Measurements from ENCODE around the gene RCVRN.

The RCVRN gene

DNA sequence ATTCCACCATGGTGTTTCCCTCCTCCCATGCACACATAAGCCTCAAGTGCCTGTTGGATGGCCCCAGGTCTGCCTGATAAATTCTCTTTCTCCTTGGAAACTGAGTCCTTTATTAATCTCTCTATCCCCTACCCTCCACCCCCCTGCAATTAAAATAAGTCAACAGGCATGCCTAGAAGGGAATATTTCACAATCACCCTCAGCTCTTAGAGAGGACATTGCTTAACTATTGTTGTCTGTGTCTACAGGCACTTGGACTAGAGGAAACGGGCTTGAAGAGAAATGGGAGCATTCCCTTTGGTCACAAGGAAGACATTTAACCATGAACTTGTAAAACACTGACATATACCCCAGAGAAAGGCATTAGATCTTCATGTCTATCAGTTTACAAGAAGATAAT is 39.5 kb downstream of the RCVRN start:
- TF ChIP-seq, protein P1, sequence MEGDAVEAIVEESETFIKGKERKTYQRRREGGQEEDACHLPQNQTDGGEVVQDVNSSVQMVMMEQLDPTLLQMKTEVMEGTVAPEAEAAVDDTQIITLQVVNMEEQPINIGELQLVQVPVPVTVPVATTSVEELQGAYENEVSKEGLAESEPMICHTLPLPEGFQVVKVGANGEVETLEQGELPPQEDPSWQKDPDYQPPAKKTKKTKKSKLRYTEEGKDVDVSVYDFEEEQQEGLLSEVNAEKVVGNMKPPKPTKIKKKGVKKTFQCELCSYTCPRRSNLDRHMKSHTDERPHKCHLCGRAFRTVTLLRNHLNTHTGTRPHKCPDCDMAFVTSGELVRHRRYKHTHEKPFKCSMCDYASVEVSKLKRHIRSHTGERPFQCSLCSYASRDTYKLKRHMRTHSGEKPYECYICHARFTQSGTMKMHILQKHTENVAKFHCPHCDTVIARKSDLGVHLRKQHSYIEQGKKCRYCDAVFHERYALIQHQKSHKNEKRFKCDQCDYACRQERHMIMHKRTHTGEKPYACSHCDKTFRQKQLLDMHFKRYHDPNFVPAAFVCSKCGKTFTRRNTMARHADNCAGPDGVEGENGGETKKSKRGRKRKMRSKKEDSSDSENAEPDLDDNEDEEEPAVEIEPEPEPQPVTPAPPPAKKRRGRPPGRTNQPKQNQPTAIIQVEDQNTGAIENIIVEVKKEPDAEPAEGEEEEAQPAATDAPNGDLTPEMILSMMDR (conservative IDR thresholded peaks at IDR 0.05): no peak
- H3K27ac ChIP-seq: no peak overlapping the region

DNA sequence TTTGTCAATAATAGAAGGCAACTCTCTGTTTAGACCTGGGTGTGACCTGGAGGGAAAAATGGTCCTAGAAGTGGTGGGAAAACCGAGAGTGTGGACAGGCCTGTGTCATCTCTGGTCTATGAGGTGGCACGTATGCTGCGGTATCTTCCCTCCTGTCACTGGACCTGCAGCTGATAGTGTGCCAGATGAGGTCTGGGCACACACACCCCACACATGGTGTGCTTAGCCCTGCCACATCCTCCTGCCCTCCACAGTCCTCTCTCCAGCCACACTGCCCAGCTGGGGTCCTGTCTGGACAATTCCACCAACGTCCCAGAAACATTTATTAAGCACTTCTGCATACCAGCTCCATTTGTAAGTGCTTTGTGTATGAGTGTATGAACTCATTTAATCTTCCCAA is 42.1 kb downstream of the RCVRN start:
- no peak overlapping the region for H3K27ac ChIP-seq
- TF ChIP-seq, protein P1 (conservative IDR thresholded peaks at IDR 0.05): no peak

DNA sequence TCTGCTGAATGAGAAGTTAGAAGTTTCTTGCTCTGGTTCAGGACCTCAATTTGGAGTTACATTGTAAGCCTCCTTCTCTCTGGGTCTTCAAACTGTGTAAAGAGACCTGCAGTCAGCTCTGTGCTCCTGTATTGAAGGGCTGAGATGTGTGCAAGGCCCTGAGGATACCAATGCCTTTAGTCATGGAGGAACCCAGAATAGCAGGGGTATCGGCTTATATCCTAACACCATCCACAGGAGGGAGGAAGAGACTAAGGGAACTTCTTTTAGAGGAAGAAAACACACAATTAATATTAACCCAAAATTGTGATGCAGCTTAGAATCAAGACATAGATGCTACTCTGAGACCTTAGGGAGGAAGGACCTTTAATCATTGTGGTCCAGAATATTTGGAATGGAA is 42.9 kb downstream of the RCVRN start:
- TF ChIP-seq, protein P1 (conservative IDR thresholded peaks at IDR 0.05): no peak
- H3K27ac ChIP-seq: no peak overlapping the region

DNA sequence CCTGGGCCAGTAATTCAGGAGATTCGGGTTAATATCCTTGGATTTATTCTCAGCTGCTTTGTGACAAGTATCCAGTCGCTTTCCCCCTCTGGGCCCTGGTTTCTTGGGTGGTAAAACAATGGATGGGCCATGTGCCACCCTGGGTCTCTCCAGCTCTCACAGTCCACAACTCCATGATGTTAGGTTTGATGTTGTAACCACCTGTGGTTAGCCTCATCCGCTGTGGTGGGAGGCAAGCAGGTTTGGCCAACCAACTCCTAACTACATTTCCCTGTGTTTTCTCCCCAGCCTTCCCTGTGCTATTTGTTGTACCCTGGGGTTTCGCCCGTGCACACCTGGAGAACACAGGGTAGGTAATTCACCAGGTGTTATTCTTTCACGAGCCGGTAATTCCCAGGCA is 44.2 kb downstream of the RCVRN start:
- no peak overlapping the region for H3K27ac ChIP-seq
- TF ChIP-seq, protein P1 (conservative IDR thresholded peaks at IDR 0.05): no peak

DNA sequence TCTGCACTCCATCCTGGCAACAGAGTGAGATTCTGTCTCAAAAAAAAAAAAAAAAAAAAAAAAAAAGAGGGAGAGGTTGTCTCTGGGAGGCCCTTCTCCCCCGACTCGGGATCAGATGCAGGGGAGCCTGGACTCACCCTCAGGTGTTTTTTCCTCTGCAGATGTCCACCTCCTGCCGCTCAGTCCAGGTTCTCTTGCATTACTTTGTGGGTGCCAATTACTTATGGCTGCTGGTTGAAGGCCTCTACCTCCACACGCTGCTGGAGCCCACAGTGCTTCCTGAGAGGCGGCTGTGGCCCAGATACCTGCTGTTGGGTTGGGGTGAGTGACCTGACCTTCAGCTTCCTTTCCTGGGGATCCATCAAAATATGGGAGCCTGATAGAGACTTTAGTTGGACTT is 45.3 kb downstream of the RCVRN start:
- TF ChIP-seq, protein P1 (conservative IDR thresholded peaks at IDR 0.05): no peak

DNA sequence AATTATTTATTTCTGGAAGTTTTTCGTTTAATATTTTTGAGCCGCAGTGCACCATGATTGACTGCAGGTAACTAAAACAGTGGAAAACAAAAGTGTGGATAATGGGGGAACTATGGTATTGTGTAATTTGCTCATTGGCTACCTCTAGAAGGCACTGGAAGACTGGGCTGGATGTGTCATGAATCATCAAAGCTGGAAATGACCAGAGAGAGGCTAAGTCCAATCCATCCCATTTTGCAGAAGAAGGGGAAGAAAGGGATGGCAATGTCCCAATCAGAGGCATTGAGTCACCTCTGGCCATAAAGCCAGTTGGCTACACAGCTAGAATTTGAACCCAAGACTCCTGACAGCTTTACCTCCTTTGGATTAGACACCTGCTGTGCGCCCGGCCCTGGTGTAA is 50.0 kb downstream of the RCVRN start:
- H3K27ac ChIP-seq: no peak overlapping the region
- TF ChIP-seq, protein P1 (conservative IDR thresholded peaks at IDR 0.05): no peak

More for the DNA sequence above, 45.3 kb downstream of the RCVRN start:
- H3K27ac ChIP-seq: no peak overlapping the region

DNA sequence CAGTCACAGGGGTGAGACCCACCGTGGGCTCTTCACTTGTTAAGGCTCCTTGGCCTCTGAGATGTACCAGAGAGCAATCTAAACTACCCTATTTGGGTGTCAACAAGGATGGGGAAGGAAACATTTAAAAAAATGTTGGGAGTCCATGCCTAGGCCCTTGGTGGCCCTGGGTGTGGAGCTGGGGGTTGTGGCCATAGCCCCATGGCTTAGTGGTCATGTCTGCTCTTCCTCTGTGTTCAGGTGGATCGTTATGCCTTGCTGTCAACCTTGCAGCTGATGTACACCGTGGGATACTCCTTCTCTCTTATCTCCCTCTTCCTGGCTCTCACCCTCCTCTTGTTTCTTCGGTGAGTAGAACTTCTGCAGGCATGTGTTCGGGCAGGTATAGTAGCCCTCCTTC is 50.8 kb downstream of the RCVRN start:
- H3K27ac ChIP-seq: no peak overlapping the region
- TF ChIP-seq, protein P1 (conservative IDR thresholded peaks at IDR 0.05): no peak

DNA sequence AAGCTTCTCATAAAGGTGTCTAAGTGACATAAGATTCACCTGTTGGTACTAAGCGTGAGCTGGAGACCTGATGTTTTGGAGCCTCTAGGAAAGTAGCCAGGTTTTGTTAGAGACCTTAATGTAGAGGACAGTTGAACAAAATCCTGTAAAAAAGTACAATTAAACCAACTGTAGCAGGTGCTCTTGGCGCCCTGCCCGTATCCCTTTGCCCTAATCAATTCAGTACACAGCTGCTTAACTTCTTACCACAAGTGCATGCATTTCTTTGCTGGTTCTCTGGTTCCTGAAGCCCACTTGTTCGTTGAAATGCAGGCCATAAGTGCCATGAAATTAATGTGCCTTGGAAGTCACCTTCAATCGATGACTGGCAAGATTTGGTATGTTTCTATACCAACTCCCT is 54.9 kb downstream of the RCVRN start:
- TF ChIP-seq, protein P1 (conservative IDR thresholded peaks at IDR 0.05): no peak
- H3K27ac ChIP-seq: no peak overlapping the region

All from VCaP (cell line).